Hypothalamus (tissue), 51 donors: ENCODE data around the gene GLP1R.

ENCODE experiments used
- DNase-seq, 51 donors: peaks; one replicate each; lab custom pipeline; 2025; lab: John Stamatoyannopoulos, UW

GLP1R gene

GRCh38 chr6:39061182-39061581 is 12.6 kb downstream of the GLP1R start:
- no peak for DNase-seq

GRCh38 chr6:39061588-39061987 is 13.0 kb downstream of the GLP1R start:
- no peak for DNase-seq

GRCh38 chr6:39062014-39062740 is 13.6 kb downstream of the GLP1R start:
- no peak for DNase-seq

- no peak for DNase-seq
Measured at GRCh38 chr6:39063526-39063925, 14.9 kb downstream of the GLP1R start.

GRCh38 chr6:39065561-39065960 is 17.0 kb downstream of the GLP1R start:
- no peak for DNase-seq

- no peak for DNase-seq
Measured at GRCh38 chr6:39068391-39068790, 19.8 kb downstream of the GLP1R start.

GRCh38 chr6:39072830-39073229 is 24.2 kb downstream of the GLP1R start:
- DNase-seq: no peak

GRCh38 chr6:39073471-39074355 is 25.1 kb downstream of the GLP1R start:
- no peak for DNase-seq

GRCh38 chr6:39074486-39074885 is 25.9 kb downstream of the GLP1R start:
- no peak for DNase-seq

- DNase-seq: peak in 1 of 51 donors; percentile 10
Measured at GRCh38 chr6:39075010-39075686, 26.6 kb downstream of the GLP1R start.

GRCh38 chr6:39075807-39076622 is 27.4 kb downstream of the GLP1R start:
- no peak for DNase-seq

GRCh38 chr6:39076623-39077535 is 28.3 kb downstream of the GLP1R start:
- DNase-seq: no peak

- no peak for DNase-seq
Measured at GRCh38 chr6:39077882-39078594, 29.5 kb downstream of the GLP1R start.

GRCh38 chr6:39078695-39079094 is 30.1 kb downstream of the GLP1R start:
- DNase-seq: no peak

- no peak for DNase-seq
Measured at GRCh38 chr6:39079197-39080125, 30.9 kb downstream of the GLP1R start.

GRCh38 chr6:39080246-39080875 is 31.8 kb downstream of the GLP1R start:
- DNase-seq: no peak

- no peak for DNase-seq
Measured at GRCh38 chr6:39082310-39082709, 33.7 kb downstream of the GLP1R start.
